Measurements from ENCODE around the gene SYMPK. TPM values are rescaled to one million over a fixed set of nuclear protein-coding genes. Genes with fewer than 3 reads are reported as not detected.
A peak's percentile ranks its signal among the peaks of the same experiment; 100 is the strongest.

Gene SYMPK
- total RNA-seq, 1 experiment from 2014 or later, result 86.2 TPM

- ChIA-PET POLR2A (interaction anchor here (1.2 kb wide), 1 partner anchor 25 kb away, joined by 8 read pairs; the partner anchor contains the start of gene SIX5), CTCF (interaction anchor here (0.6 to 1.5 kb wide), 3 partner anchors 10 to 25 kb away, joined by 3 to 7 read pairs (median 4); partner anchors contain the start of gene SIX5)
- H3K4me1 Mint-ChIP-seq (ENCODE audit: insufficient read depth, unreplicated experiment), result peaks cover 28% of the 10 kb centered on the region
- no peaks in the 10 kb centered on the region for H3K27me3 Mint-ChIP-seq (ENCODE audit: insufficient read depth, unreplicated experiment)
- no TSS peak for BruUV-seq (replicated peaks)
- intact Hi-C loops (cut with micrococcal nuclease), result no loop called here
- H3K36me3 Mint-ChIP-seq (ENCODE audit: insufficient read depth, unreplicated experiment), result peaks cover 5% of the 10 kb centered on the region
- peak overlapping the region; percentile 13 for H3K27ac Mint-ChIP-seq (ENCODE audit: low read depth, unreplicated experiment)
- no peak for DNase-seq (ENCODE audit: unreplicated experiment)
- TF ChIP-seq CTCF (IDR thresholded peaks at IDR 0.05; ENCODE audit: unreplicated experiment), result no peak
- no peak overlapping the region for H3K4me3 Mint-ChIP-seq (ENCODE audit: unreplicated experiment)
- no peaks in the 10 kb centered on the region for H3K9me3 Mint-ChIP-seq (ENCODE audit: unreplicated experiment)
Measured at GRCh38 chr19:45794627-45795026, 68.3 kb downstream of the SYMPK start.

GRCh38 chr19:45793876-45794275, 69.1 kb downstream of the SYMPK start:
- BruUV-seq (replicated peaks), result no TSS peak
- ChIA-PET CTCF (interaction anchor here (1.5 kb wide), 1 partner anchor 23 kb away, joined by 7 read pairs; no protein-coding TSS in a partner anchor), POLR2A (interaction anchor here (0.7 to 2.8 kb wide), 5 partner anchors 16 to 1311 kb away, joined by 4 to 30 read pairs (median 8); partner anchors contain the start of gene SIX5)
- Mint-ChIP-seq H3K27ac (ENCODE audit: low read depth, unreplicated experiment) (peak overlapping the region; percentile 90), H3K4me1 (ENCODE audit: insufficient read depth, unreplicated experiment) (peaks cover 28% of the 10 kb centered on the region), H3K36me3 (ENCODE audit: insufficient read depth, unreplicated experiment) (peaks cover 13% of the 10 kb centered on the region), H3K9me3 (ENCODE audit: unreplicated experiment) (no peaks in the 10 kb centered on the region), H3K4me3 (ENCODE audit: unreplicated experiment) (no peak overlapping the region), H3K27me3 (ENCODE audit: insufficient read depth, unreplicated experiment) (no peaks in the 10 kb centered on the region)
- DNase-seq (ENCODE audit: unreplicated experiment), result no peak
- intact Hi-C loops (cut with micrococcal nuclease), result no loop called here
- TF ChIP-seq CTCF (IDR thresholded peaks at IDR 0.05; ENCODE audit: unreplicated experiment), result no peak

- H3K27ac Mint-ChIP-seq (ENCODE audit: low read depth, unreplicated experiment), result peak overlapping the region; percentile 90
- ChIA-PET POLR2A (interaction anchor here (0.6 to 3.0 kb wide), 12 partner anchors 9 to 162 kb away, joined by 3 to 30 read pairs (median 4); partner anchors contain the start of genes DMPK, QPCTL, SIX5 and SNRPD2), CTCF (interaction anchor here (0.6 kb wide), 1 partner anchor 89 kb away, joined by 4 read pairs; no protein-coding TSS in a partner anchor)
- H3K9me3 Mint-ChIP-seq (ENCODE audit: unreplicated experiment), result no peaks in the 10 kb centered on the region
- TF ChIP-seq CTCF (IDR thresholded peaks at IDR 0.05; ENCODE audit: unreplicated experiment), result no peak
- intact Hi-C loops (cut with micrococcal nuclease), result no loop called here
- no peaks in the 10 kb centered on the region for H3K27me3 Mint-ChIP-seq (ENCODE audit: insufficient read depth, unreplicated experiment)
- peak overlapping the region; percentile 78 for H3K4me3 Mint-ChIP-seq (ENCODE audit: unreplicated experiment)
- H3K36me3 Mint-ChIP-seq (ENCODE audit: insufficient read depth, unreplicated experiment), result peaks cover 20% of the 10 kb centered on the region
- H3K4me1 Mint-ChIP-seq (ENCODE audit: insufficient read depth, unreplicated experiment), result peaks cover 28% of the 10 kb centered on the region
- DNase-seq (ENCODE audit: unreplicated experiment), result no peak
- no TSS peak for BruUV-seq (replicated peaks)
Measured at GRCh38 chr19:45793178-45793564, 69.8 kb downstream of the SYMPK start.

- BruUV-seq (replicated peaks), result no TSS peak
- H3K9me3 Mint-ChIP-seq (ENCODE audit: unreplicated experiment), result no peaks in the 10 kb centered on the region
- no peak for TF ChIP-seq CTCF (IDR thresholded peaks at IDR 0.05; ENCODE audit: unreplicated experiment)
- CTCF ChIA-PET, result interaction anchor here (0.6 to 2.0 kb wide), 4 partner anchors 23 to 90 kb away, joined by 3 to 10 read pairs (median 4); partner anchors contain the start of genes FBXO46 and SIX5
- DNase-seq (ENCODE audit: unreplicated experiment), result peak; percentile 99
- H3K36me3 Mint-ChIP-seq (ENCODE audit: insufficient read depth, unreplicated experiment), result peaks cover 25% of the 10 kb centered on the region
- H3K4me3 Mint-ChIP-seq (ENCODE audit: unreplicated experiment), result peak within 1 kb of the TSS; percentile 78
- no peaks in the 10 kb centered on the region for H3K27me3 Mint-ChIP-seq (ENCODE audit: insufficient read depth, unreplicated experiment)
- peaks cover 28% of the 10 kb centered on the region for H3K4me1 Mint-ChIP-seq (ENCODE audit: insufficient read depth, unreplicated experiment)
- POLR2A ChIA-PET, result interaction anchor here (0.6 to 3.0 kb wide), 12 partner anchors 9 to 161 kb away, joined by 3 to 30 read pairs (median 4); partner anchors contain the start of genes DMPK, QPCTL, SIX5 and SNRPD2
- intact Hi-C loops (cut with micrococcal nuclease), result loop anchor here (1.0 kb wide), 1 partner anchor 9 kb away; no protein-coding TSS in a partner anchor
- H3K27ac Mint-ChIP-seq (ENCODE audit: low read depth, unreplicated experiment), result peak within 1 kb of the TSS; percentile 90
Measured at GRCh38 chr19:45792470-45793177, 70.3 kb downstream of the SYMPK start, which contains the start of gene DMWD. DMWD (minus strand) TSS chr19:45792845; CDS start chr19:45792756, 89 bp downstream.

Data from MCF 10A (cell line).